Measurements from ENCODE around the gene PIBF1. TPM values are rescaled to one million over a fixed set of nuclear protein-coding genes. Genes with fewer than 3 reads are reported as not detected.
"Not testable (repeated sequence)": the region's sequence is repeated elsewhere in the genome, so short reads cannot be mapped to it uniquely, and the experiment has no call there.

PIBF1 gene
- total RNA-seq, 2 experiments from 2014 or later, result 17.9 to 19.8 TPM

DNA sequence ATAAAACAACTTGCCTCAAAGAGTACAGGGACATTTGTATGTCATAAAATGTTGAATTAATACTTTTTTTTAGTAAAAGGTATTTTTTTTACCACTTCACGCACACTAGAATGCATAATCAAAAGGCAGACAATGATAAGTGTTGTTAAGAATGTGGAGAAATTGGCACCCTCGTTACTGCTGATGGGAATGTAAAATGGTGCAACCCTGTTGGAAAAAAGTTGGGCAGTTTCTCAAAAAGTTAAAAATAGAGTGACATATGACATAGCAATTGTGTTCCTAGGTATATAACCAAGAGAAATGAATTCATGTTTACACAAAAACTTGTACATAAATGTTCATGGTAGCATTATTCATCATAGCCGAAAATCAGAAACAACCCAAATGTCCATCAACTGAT lies 109.5 kb downstream of the PIBF1 start:
- ChIA-PET POLR2A (no interaction called here), CTCF (no interaction called here)

DNA sequence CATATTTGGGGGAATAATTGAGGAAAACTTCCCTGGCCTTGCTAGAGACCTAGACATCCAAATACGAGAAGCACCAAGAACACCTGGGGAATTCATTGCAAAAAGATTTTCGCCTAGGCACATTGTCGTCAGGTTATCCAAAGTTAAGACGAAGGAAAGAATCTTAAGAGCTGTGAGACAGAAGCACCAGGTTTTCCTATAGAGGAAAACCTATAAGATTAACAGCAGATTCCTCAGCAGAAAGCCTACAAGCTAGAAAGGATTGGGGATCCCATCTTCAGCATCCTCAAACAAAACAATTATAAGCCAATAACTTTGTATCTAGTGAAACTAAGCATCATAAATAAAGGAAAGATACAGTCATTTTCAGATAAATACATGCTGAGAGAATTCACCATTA lies 114.9 kb downstream of the PIBF1 start:
- CTCF ChIA-PET, result no interaction called here

DNA sequence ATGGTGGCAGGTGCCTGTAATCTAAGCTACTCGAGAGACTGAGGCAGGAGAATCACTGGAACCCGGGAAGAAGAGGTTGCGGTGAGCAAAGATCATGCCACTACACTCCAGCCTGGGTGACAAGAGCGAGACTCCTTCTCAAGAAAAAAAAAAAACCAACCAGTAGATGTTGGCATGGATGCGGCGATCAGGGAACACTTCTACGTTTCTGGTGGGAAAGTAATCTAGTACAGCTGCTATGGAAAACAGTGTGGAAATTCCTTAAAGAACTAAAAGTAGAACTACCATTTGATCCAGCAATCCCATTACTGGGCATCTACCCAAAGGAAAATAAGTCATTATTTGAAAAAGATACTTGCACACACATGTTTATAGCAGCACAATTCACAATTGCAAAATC lies 119.6 kb downstream of the PIBF1 start:
- POLR2A ChIA-PET, CTCF ChIA-PET: not testable (repeated sequence)

More for the DNA sequence above, 114.9 kb downstream of the PIBF1 start:
- POLR2A ChIA-PET, result no interaction called here

DNA sequence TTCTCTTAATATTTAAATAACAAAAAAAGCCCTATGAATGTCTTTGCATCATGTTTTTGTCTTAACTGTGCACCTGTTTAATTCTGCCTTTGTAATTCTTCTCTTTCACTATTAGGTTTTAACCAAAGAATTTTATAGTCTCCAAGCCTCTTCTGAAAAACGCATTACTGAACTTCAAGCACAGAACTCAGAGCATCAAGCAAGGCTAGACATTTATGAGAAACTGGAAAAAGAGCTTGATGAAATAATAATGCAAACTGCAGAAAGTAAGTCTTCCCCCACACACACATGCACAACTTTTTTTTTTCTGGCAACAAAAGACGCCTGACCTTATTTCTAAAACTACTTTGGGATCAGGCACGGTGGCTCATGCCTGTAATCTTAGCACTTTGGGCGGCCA lies 126.5 kb downstream of the PIBF1 start:
- POLR2A ChIA-PET, result no interaction called here
- CTCF ChIA-PET, result no interaction called here

DNA sequence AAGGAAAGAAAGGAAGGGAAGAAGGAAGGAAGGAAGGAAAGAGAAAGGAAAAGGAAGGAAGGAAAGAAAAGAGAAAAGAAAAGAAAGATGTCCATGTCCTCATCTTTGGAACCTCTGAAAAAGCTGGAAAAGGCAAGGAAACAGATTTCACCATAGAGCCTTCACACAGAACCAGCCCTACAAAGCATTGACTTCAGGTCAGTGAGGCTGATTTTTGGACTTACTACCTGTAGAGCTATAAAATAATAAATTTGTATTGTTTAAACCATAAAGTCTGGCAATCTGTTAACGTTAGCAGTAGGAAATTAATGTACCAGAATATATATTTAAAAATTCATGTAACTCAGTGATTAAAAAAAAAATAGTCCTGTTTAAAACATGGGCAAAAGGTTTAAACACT lies 130.0 kb downstream of the PIBF1 start:
- POLR2A ChIA-PET, result no interaction called here
- CTCF ChIA-PET, result interaction anchor here (1.3 kb wide), 1 partner anchor 12 kb away, joined by 3 read pairs; no protein-coding TSS in a partner anchor

DNA sequence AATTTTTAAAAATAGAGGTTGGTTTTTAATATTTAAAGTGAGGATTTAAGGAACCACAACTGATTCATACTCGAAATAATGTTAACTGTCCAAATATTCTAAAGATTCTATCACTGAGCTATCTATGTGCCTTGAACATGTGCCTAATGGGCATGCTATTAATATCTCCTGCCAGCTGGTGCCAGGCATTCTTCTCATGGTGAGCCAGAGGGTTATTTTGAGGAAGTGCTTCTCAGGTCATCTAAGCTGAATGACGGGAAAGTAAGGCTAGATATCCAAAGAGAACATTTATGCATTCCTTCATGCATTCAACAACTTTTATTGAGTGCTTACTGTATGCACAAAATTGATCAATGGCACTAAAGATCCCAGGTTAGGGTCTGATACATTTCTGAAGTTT lies 138.2 kb downstream of the PIBF1 start:
- CTCF ChIA-PET, result no interaction called here

DNA sequence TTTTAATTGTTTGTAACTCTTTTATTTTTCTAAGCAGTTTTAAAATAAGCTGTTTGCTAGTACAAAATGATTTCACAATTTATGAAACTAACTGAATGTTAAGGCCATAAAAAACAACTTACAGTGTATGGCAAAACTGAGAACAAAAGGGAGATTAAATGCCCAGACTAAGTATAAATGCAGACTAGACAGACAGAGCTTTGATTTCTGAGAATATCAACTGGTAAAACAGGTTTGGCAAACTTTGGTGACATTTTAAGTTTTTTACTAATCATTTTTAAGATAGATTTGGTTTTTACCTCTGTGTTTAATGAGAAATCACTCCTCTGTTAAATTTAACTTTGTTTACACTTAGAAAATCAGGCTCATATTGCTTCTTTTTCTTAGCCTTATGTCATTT lies 149.4 kb downstream of the PIBF1 start:
- POLR2A ChIA-PET, result no interaction called here
- CTCF ChIA-PET, result no interaction called here

More for the DNA sequence above, 138.2 kb downstream of the PIBF1 start:
- POLR2A ChIA-PET, result no interaction called here

DNA sequence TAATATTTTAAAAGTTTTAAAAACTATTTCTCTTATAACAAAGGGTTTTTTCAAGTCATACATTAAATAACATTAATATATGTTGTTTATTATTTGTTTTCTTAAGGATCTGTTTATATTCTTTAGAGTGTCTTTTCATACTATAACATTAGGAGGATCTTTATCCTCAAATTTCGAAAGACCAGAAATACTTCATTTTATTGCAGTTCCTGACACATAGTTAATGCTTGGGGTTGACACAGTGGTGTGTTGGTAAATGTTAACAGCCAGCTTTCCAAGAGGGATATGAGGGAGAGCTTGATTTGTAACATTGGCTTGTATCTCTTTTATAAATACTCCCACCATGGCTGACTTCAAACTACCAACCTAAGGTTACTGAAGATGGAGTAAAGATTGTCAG lies 150.3 kb downstream of the PIBF1 start:
- CTCF ChIA-PET, result no interaction called here
- POLR2A ChIA-PET, result no interaction called here

DNA sequence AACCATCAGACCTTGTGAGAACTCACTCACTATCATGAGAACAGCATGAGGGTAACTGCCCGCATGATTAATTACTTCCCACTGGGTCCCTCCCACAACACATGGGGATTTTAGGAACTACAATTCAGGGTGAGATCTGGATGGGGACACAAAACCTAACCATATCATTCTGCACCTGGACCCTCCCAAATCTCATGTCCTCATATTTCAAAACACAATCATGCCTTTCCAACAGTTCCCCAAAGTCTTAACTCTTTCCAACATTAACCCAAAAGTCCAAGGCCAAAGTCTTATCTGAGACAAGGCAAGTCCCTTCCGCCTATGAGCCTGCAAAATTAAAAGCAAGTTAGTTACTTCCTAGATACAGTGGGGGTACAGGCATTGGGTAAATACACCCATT lies 164.3 kb downstream of the PIBF1 start:
- POLR2A ChIA-PET, CTCF ChIA-PET: not testable (repeated sequence)

DNA sequence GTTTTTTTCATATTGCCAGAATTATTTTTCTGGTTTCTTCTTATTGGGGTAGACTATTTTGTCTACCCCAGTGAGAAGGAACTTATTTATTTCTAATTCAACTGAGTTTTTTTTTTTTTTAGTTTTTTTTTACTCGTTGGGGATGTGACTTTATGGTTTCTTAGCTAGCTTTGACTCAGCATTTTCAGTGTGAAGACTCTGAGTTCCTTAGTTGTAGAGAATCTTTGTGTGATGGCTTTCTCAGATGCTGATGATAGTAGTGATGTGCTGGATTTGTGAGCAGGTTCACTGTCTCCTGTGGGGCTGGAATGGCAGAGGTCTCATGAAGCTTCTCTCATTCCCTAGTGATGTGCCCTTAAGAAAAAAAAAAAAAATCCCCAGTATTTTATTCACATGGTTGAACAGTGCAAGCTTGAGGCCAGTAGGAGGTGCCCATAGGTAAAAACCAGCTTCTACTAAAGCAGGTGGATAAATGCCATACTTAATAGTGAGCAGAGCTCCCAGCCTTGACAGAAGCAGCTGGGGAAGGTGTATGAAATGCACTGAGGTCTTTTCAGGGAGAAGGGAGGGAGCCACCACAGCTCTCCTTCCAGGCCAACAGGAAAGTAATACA lies 170.7 kb downstream of the PIBF1 start:
- ChIA-PET POLR2A (no interaction called here), CTCF (no interaction called here)

DNA sequence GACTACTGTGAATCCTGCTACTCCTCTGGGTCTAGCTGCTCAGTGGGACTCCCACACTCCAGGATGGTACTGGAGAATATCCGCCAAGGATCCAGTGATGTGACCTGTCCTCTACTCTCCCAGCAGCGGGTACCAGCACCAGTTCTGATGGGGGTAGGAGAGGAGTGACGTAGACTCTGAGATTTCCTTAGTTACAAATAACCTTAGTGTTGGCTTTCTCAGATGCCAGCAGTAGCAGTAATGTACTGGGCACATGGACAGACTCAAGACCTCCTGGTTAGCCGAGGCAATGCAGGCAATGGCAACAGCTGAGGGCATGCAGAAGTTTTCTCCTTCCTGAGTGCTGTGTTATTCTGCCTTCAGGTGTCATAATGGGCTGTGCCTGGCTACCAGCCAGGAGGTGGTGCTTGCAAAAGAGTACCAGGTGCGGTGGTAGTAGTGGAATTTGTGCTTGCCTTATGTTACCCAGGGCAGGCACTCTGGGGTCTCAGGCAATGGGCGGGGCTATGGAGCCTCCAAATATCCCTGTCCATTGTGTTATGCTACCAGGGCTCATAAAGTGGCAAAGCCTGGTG lies 171.5 kb downstream of the PIBF1 start:
- POLR2A ChIA-PET, result no interaction called here
- CTCF ChIA-PET, result no interaction called here

DNA sequence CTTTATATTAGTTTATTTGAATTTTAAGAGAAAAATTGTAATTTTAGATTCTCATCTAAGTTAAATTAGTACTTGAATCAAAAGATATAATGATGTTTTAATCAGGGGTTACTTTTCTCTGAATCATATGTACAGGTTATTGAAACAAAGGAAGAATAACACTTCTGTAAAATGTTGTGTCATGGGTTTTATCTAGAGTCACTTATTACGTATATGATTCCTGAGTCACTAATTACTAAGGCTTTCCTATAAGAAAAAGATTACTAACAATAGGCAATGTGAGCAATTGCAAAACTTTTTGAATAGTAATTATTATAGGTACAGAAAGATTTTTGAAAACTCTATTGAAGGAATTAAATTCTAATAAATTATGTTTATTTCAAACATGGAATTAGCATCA lies 177.7 kb downstream of the PIBF1 start:
- CTCF ChIA-PET, result no interaction called here
- POLR2A ChIA-PET, result no interaction called here

DNA sequence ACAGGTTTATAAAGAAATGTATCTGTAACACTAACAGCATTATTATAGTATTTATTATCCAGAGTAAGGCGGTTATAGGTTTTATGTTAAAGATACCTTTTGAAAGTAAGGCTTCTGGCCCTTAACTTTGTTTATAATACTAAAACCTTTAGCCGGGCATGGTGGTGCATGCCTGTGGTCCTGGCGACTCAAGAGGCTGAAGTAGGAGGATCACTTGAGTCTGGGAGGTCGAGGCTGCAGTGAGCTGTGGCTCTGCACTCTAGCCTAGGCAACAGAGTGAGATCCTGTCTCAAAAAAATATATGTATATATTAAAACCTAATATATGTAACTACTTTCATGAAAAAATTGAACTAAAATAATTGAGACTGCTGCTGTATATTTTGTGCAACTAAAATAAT lies 178.2 kb downstream of the PIBF1 start:
- ChIA-PET CTCF (interaction anchor here (0.7 kb wide), 1 partner anchor 42 kb away, joined by 3 read pairs; no protein-coding TSS in a partner anchor), POLR2A (no interaction called here)

DNA sequence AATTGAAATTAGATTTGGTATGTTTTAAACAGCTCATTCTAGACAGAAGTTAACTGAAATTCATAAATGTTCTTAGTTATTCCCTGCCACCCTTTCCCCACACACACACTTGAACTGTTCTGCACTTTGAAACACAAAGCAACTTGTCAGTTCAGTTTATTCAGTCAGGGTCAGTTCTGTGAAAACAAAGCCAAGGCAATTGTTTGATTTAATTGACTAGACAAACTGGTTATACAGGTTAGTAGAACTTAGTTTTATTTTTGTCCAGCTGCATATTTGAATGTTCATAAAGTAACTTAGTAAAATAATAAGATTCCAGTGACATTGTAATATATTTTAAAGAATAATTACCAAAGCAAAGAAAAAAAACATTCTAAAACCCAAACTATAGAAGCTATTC lies 178.6 kb downstream of the PIBF1 start:
- ChIA-PET CTCF (interaction anchor here (0.7 kb wide), 1 partner anchor 42 kb away, joined by 3 read pairs; no protein-coding TSS in a partner anchor), POLR2A (no interaction called here)

DNA sequence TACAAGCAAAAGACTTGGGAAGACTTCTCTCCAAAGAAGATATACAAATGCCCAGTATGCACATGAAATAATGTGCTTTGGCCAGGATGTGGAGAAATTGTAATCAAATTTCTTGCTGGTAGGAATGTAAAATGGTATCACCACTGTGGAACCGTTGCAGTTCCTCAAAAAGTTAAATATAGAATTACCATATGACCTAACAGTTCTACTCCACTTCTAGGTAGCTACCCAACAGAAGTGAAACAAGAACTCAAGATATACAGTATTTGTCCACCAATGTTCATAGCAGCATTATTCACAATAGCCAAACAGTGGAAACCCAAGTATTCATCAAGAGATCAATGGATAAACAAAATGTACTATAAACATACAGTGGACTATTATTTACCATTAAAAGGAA lies 181.8 kb downstream of the PIBF1 start:
- POLR2A ChIA-PET, result no interaction called here
- CTCF ChIA-PET, result no interaction called here

DNA sequence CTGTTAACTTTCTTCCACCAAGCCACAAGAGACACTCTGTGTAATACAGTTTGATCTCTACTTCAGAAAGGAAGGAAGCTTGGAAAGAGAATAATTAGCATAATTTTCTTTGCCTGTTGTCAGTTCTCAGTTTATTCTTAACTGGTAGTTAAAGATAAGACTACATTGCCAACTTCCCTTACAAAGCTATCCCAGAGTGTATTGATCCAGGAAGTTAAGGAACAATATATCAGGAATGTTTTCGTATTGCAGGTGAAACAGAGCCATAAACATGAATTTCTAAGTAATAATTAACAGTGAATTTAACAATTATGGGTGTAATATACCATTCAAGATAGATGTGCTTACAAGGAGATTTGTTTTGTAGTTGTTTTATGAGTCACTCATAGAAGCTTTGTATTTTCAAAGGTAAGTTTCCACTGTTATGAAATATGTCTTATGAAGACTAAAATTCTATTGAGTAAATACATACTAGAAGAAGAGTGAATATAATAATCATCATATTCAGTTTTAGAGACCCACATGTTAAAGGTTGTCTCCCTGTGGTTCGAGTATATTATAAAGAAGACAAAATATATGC lies 188.5 kb downstream of the PIBF1 start:
- POLR2A ChIA-PET, result no interaction called here
- CTCF ChIA-PET, result no interaction called here

DNA sequence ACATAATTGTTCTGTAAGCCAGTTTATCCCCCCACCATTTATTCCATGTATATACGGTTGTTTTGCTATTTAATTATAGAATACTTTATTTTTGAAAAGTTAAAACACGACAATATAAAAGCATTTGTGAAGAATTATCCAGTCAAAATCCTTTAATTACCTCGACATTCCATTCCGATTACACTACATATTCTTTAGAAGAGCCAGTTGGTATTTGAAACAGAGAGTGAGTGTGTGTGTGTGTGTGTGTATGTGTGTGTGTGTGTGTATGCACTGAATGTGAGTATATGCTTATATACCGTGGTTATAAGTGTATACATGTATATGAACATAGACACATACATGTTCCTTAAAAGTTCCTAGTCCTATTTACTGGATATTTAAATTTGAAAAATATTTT lies 189.0 kb downstream of the PIBF1 start:
- CTCF ChIA-PET, result no interaction called here
- POLR2A ChIA-PET, result no interaction called here

DNA sequence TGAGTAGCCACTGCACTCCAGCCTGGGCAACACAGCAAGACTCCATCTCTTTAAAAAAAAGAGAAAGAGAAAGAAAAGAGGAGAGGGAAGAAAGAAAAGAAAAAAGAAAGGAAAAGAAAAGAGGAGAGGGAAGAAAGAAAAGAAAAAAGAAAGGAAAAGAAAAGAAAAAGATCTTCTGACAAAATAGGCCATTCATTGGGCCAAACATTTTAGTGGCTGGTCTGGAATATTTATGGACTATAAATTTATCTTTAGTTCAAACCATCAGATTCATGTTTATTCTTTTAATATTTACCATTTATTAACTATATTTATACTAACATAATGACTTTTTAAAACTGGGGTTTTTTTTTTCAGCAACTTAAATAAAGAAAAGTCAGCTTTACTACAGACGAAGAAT lies 191.3 kb downstream of the PIBF1 start:
- ChIA-PET CTCF (no interaction called here), POLR2A (no interaction called here)

DNA sequence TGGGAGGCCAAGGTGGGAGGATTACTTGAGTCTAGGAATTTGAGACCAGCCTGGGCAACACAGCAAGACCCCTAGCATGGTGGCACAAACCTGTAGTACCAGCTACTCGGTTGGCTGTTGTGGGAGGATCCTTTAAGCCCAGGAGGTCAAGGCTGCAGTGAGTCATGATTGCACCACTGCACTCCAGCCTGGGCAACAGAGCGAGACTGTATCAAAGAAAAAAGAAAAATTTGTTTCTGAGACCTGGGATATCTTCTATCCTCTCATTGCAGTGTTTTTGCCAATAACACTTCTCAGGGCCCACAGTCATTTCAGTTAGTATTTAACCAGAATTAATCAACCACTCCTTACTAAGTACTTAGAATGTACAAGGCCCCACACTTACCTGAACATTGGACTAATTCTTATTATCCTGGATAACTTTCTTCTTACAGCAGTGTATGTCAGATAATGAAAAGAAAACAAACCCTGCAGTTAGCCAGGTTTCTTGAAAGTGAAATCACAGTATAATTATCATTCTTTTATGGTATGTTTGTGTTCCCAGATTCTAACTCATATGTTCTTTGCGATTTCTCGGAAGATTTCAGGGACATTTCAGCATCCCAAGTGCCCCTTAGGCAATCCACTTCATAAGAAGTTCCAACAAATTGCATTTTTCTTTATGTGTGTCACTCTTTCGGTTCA lies 201.3 kb downstream of the PIBF1 start:
- POLR2A ChIA-PET, result no interaction called here

DNA sequence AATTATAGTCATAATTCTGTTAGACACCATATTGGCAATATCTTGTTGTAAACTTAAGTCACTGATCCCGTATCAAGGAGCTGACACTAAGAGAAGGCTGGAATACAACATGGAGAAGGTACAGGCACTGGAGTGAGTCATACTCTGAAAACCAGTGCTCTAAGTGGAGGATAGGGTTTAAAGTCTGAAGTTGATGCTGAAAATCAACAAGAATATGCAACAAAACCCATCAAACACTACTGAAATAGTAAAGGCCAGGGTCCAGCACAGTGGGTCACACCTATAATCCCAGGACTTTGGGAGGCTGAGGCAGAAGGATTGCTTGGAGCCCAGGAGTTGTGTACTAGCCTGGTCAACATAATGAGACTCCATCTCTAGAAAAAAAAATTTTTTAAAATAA lies 203.7 kb downstream of the PIBF1 start:
- ChIA-PET CTCF (no interaction called here), POLR2A (no interaction called here)

More for the DNA sequence above, 201.3 kb downstream of the PIBF1 start:
- CTCF ChIA-PET, result no interaction called here

DNA sequence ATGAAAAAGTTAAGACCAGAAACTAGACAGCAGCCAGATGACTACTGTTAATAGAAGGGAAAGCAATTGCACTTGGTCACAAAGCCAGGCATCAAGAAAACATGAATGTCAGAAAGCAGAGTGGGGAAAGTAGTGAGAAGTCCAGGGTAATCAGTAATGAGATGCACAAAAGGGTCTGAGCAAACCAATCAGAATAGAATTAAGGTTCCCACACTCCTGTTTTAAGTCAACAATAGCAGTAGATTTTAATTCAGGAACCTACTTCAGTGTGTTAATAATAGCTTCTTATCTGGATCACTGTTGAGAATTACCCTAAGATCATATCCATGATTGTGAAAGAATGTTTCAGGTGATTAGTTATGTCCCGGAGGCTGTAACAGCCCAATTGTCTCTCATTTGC lies 204.3 kb downstream of the PIBF1 start:
- ChIA-PET POLR2A (no interaction called here), CTCF (no interaction called here)

DNA sequence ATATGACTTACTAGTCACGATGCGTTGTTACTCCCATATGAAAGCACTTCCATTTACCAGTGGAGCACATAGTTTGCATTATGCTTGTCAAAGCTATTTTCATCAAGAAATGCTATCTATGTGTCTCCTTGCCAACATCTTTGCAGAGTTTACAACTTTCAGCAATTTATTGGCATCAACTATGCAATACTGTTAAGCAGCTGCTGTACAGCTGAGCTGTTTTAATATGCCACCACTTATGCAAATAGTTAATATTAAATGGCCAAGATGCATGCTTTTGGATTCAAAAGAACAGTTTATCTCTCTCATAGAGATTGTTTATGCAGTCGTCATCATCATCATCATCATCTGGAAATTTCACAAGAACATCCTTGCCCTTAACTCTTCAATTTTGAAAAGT lies 209.0 kb downstream of the PIBF1 start:
- CTCF ChIA-PET, result no interaction called here
- POLR2A ChIA-PET, result no interaction called here
